ENCODE measurements around the gene MRPL23.

MRPL23 gene

GRCh38 chr11:1964955-1965354, 17.8 kb downstream of the MRPL23 start:
- ChIA-PET CTCF (interaction anchor here (0.8 to 1.7 kb wide), 3 partner anchors 18 to 183 kb away, joined by 3 to 6 read pairs (median 3); partner anchors contain the start of gene MRPL23), POLR2A (no interaction called here)
- DNase-seq (ENCODE audit: extremely low spot score): no peak
- TF ChIP-seq CTCF (IDR thresholded peaks at IDR 0.05; ENCODE audit: control extremely low read depth, extremely low read depth, low read depth, missing control alignments): no peak

- CTCF ChIA-PET: interaction anchor here (0.7 to 1.6 kb wide), 4 partner anchors 11 to 273 kb away, joined by 3 to 5 read pairs (median 3); no protein-coding TSS in a partner anchor
- TF ChIP-seq CTCF (IDR thresholded peaks at IDR 0.05; ENCODE audit: control extremely low read depth, extremely low read depth, low read depth, missing control alignments): no peak
- POLR2A ChIA-PET: no interaction called here
- no peak for DNase-seq (ENCODE audit: extremely low spot score)
Observed at GRCh38 chr11:1966531-1966930, 19.4 kb downstream of the MRPL23 start.

GRCh38 chr11:1967641-1968225, 20.6 kb downstream of the MRPL23 start:
- no peak for TF ChIP-seq CTCF (IDR thresholded peaks at IDR 0.05; ENCODE audit: control extremely low read depth, extremely low read depth, low read depth, missing control alignments)
- ChIA-PET POLR2A (no interaction called here), CTCF (interaction anchor here (0.9 to 1.6 kb wide), 4 partner anchors 12 to 185 kb away, joined by 3 to 5 read pairs (median 4); no protein-coding TSS in a partner anchor)
- no peak for DNase-seq (ENCODE audit: extremely low spot score)

GRCh38 chr11:1968454-1969002, 21.4 kb downstream of the MRPL23 start:
- TF ChIP-seq CTCF (IDR thresholded peaks at IDR 0.05; ENCODE audit: control extremely low read depth, extremely low read depth, low read depth, missing control alignments): no peak
- no peak for DNase-seq (ENCODE audit: extremely low spot score)
- POLR2A ChIA-PET: no interaction called here
- CTCF ChIA-PET: interaction anchor here (1.1 to 1.4 kb wide), 2 partner anchors 69 to 184 kb away, joined by 4 to 5 read pairs; no protein-coding TSS in a partner anchor

GRCh38 chr11:1969035-1969434, 21.9 kb downstream of the MRPL23 start:
- ChIA-PET CTCF (interaction anchor here (1.1 kb wide), 1 partner anchor 68 kb away, joined by 4 read pairs; no protein-coding TSS in a partner anchor), POLR2A (no interaction called here)
- TF ChIP-seq CTCF (IDR thresholded peaks at IDR 0.05; ENCODE audit: control extremely low read depth, extremely low read depth, low read depth, missing control alignments): no peak
- DNase-seq (ENCODE audit: extremely low spot score): no peak

- CTCF ChIA-PET: no interaction called here
- TF ChIP-seq CTCF (IDR thresholded peaks at IDR 0.05; ENCODE audit: control extremely low read depth, extremely low read depth, low read depth, missing control alignments): no peak
- POLR2A ChIA-PET: no interaction called here
- DNase-seq (ENCODE audit: extremely low spot score): no peak
Observed at GRCh38 chr11:1969776-1970175, 22.6 kb downstream of the MRPL23 start.
